Gastroesophageal sphincter (tissue), 3 donors: ENCODE measurements around the gene YPEL3.

Experiments used
- CTCF ChIP-seq, 4 experiments: fragments of 200-600 bp in 2 of 4; fragments of 450-650 bp in 2 of 4; sonication (generic) in 1 of 4; IDR thresholded peaks; one replicate each; pipeline ENCODE4 v1.5.1; 2017 to 2019; ENCODE audit warnings: antibody characterized with exemption in 4 of 4, mild to moderate bottlenecking in 2 of 4, moderate library complexity in 2 of 4
- POLR2A ChIP-seq, 2 donors: fragments of 450-650 bp; IDR thresholded peaks; one replicate each; pipeline ENCODE4 v1.6.1; 2017; ENCODE audit warnings: antibody characterized with exemption in 2 of 2, mild to moderate bottlenecking in 2 of 2, moderate library complexity in 1 of 2
- POLR2AphosphoS5 ChIP-seq: sonication (generic); formaldehyde crosslinking; IDR thresholded peaks from one replicate; pipeline ENCODE4 v1.6.1; 2017; ENCODE audit warnings: antibody characterized with exemption

- TF ChIP-seq CTCF (IDR thresholded peaks at IDR 0.05) (no peak), POLR2A (IDR thresholded peaks at IDR 0.05) (no peak), POLR2AphosphoS5 (no peak)
Measured at GRCh38 chr16:30108059-30108850, 12.2 kb upstream of the YPEL3 start.
